Cardiac muscle cell (in vitro differentiated cells and primary cell): ENCODE results near the gene CBX5. TPM values are rescaled to one million over a fixed set of nuclear protein-coding genes. Genes with fewer than 3 reads are reported as not detected.
"Not testable (repeated sequence)": the region's sequence is repeated elsewhere in the genome, so short reads cannot be mapped to it uniquely, and the experiment has no call there.

Experiments used
- DNase-seq, 2 donors: peaks; one replicate each; pipeline versions ENCODE4 v3.0.0 to v3.0.0-alpha.2; 2010 to 2017; ENCODE audit warnings: low read depth in 1 of 2, low spot score in 1 of 2
- H3K27ac ChIP-seq: fragments of 200-600 bp; sonication (generic); 2 replicates; pipeline ENCODE4 v1.5.1; 2016
- H3K27me3 ChIP-seq: fragments of 200-600 bp; sonication (generic); 2 replicates; pipeline ENCODE4 v1.6.0; 2016; ENCODE audit warnings: control low read depth
- H3K36me3 ChIP-seq: fragments of 200-600 bp; sonication (generic); 2 replicates; pipeline ENCODE4 v1.5.1; 2016; ENCODE audit warnings: control low read depth
- H3K4me1 ChIP-seq: fragments of 200-600 bp; sonication (generic); 2 replicates; pipeline ENCODE4 v1.8.1; 2017; ENCODE audit warnings: low read depth, mild to moderate bottlenecking, mixed run types
- H3K4me3 ChIP-seq: fragments of 200-600 bp; sonication (generic); 2 replicates; pipeline ENCODE4 v1.5.1; 2016; ENCODE audit warnings: mild to moderate bottlenecking
- H3K9me3 ChIP-seq: fragments of 200-600 bp; sonication (generic); 2 replicates; pipeline ENCODE4 v1.5.1; 2017; ENCODE audit warnings: low read depth, mild to moderate bottlenecking, control low read depth
- polyA plus RNA-seq: library from polyadenylated mRNA; unstranded; fragments of >200 nt; fragmentation: Nextera tagmentation; extraction: Ambion mirVana; gene quantifications from 2 replicates; pipeline ENCODE4 v1.2.1, GENCODE V29; 2016
- total RNA-seq: library from RNA; depleted of rRNA; stranded (reverse); fragments of >200 nt; gene quantifications from 2 replicates; pipeline ENCODE4 v1.2.3, GENCODE V29; 2016
- TF ChIP-seq, protein P1 (sequence below): IDR thresholded peaks from 2 replicates; pipeline ENCODE4 v1.5.1; 2012; ENCODE audit warnings: low read depth, mild to moderate bottlenecking, low read length

CBX5 gene
- total and polyA plus RNA-seq, 2 experiments from 2014 or later: 49.5 to 98.3 TPM

DNA sequence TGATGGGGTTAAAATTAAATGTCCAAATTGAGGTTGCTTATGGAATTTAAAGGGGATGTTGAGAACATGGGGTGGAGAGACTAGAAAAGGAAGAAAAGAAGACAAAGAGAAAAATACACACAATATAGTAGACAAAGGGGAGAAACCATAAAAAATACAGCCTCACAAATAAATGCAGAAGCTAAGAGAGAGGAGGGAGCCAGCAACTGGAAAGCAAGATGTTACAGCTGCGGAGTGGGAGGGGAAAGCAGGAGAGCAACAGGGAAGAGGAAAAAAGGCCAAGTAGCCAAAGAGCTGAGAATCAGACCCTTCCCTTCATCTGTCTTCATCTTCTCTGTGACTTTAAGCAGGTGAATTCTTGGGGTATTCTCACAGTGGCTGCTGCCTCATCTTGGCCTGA is 51.5 kb downstream of the CBX5 start:
- H3K27ac ChIP-seq: no peak overlapping the region
- no peak for DNase-seq

DNA sequence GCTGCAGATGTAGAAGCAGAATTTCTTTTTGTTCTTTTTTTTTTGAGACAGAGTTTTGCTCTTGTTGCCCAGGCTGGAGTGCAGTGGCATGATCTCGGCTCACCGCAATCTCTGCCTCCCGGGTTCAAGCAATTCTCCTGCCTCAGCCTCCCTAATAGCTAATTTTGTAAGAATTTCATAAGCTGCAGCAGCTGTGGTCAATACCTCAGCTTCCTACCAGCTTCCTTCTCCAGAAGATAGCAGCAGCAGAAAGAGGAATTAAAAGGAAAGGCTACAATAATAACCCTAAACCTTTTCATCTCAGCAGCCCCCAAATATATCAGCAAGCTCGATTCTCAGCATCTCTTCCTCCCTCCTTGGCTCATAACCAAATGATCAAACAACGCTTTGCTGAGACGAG is 52.0 kb downstream of the CBX5 start:
- H3K27ac ChIP-seq, H3K27me3 ChIP-seq, H3K4me1 ChIP-seq, H3K9me3 ChIP-seq, H3K4me3 ChIP-seq, DNase-seq, H3K36me3 ChIP-seq: not testable (repeated sequence)

More for the DNA sequence above, 51.5 kb downstream of the CBX5 start:
- H3K36me3 ChIP-seq: no peaks in the 10 kb centered on the region
- H3K4me1 ChIP-seq: no peaks in the 10 kb centered on the region
- H3K27me3 ChIP-seq: no peaks in the 10 kb centered on the region
- H3K4me3 ChIP-seq: no peak overlapping the region
- TF ChIP-seq, protein P1, sequence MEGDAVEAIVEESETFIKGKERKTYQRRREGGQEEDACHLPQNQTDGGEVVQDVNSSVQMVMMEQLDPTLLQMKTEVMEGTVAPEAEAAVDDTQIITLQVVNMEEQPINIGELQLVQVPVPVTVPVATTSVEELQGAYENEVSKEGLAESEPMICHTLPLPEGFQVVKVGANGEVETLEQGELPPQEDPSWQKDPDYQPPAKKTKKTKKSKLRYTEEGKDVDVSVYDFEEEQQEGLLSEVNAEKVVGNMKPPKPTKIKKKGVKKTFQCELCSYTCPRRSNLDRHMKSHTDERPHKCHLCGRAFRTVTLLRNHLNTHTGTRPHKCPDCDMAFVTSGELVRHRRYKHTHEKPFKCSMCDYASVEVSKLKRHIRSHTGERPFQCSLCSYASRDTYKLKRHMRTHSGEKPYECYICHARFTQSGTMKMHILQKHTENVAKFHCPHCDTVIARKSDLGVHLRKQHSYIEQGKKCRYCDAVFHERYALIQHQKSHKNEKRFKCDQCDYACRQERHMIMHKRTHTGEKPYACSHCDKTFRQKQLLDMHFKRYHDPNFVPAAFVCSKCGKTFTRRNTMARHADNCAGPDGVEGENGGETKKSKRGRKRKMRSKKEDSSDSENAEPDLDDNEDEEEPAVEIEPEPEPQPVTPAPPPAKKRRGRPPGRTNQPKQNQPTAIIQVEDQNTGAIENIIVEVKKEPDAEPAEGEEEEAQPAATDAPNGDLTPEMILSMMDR: no peak
- H3K9me3 ChIP-seq: no peaks in the 10 kb centered on the region

DNA sequence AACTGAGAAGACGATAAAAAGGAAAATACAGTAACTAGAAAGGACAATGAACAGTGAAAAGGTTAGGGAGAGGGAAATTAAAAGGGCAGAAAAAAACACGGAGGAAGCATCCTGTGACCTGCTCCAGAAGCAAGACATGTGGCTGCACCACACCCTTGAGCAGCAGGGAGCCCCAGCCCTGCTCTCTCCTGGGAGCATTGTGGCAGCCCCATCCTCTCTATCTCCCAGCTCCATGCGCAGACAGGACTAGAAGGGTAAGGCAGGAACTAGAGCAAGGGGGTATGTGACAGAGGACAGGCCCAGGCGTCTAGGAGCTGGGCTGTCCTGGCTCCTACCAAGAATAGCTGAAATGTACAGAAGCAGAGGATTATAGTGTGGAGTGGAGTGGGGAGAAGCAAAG is 52.5 kb downstream of the CBX5 start:
- H3K36me3 ChIP-seq: no peaks in the 10 kb centered on the region
- H3K9me3 ChIP-seq: no peaks in the 10 kb centered on the region
- H3K4me1 ChIP-seq: no peaks in the 10 kb centered on the region
- H3K27ac ChIP-seq: no peak overlapping the region
- no peak overlapping the region for H3K4me3 ChIP-seq
- TF ChIP-seq, protein P1: no peak
- H3K27me3 ChIP-seq: no peaks in the 10 kb centered on the region
- DNase-seq: no peak

DNA sequence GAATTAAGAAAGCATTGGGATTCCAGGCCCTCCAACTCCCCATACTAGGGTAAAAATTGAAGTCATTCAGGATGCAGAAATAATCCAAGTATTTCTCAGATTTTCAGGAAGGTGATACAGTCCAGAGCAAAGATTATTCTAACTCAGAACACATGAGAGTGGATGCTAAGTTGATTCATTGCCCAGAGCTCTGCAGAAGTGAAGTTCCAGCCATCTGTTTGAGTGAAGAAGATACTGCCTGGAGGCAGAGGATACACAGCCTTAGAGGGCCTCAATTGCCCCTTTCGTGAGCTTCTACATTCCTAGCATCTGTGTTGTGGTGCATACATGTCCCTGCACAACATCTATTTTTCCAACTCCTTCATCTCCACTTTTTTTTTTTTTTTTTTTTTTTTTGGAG is 54.3 kb downstream of the CBX5 start:
- TF ChIP-seq, protein P1: no peak
- H3K4me1 ChIP-seq: no peaks in the 10 kb centered on the region
- no peak overlapping the region for H3K4me3 ChIP-seq
- no peak overlapping the region for H3K27ac ChIP-seq
- no peaks in the 10 kb centered on the region for H3K9me3 ChIP-seq
- H3K36me3 ChIP-seq: no peaks in the 10 kb centered on the region
- H3K27me3 ChIP-seq: no peaks in the 10 kb centered on the region
- DNase-seq: no peak

DNA sequence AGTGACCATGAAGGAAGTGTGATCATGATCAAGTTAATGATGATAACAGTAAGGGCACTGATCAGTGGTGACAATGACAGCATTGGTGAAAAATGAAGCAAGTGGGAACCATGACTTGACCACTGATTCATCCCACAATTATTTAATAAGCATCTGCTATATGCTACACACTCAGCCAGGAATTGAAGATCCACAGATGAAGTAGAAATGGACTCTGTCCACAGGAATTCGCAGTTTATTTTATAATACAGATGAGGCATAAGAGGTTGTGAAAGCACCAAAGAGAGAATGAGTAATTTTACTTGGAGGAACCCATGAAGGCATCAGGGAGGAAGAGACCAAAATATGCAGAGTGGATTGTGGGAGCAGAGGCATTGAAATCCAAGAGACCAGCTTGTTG is 57.3 kb downstream of the CBX5 start:
- H3K4me3 ChIP-seq: no peak overlapping the region
- peaks cover 16% of the 10 kb centered on the region for H3K27me3 ChIP-seq
- no peaks in the 10 kb centered on the region for H3K9me3 ChIP-seq
- no peak overlapping the region for H3K27ac ChIP-seq
- no peaks in the 10 kb centered on the region for H3K36me3 ChIP-seq
- DNase-seq: peak in 1 of 2 donors; percentile 76
- TF ChIP-seq, protein P1: no peak
- peaks cover 2% of the 10 kb centered on the region for H3K4me1 ChIP-seq

DNA sequence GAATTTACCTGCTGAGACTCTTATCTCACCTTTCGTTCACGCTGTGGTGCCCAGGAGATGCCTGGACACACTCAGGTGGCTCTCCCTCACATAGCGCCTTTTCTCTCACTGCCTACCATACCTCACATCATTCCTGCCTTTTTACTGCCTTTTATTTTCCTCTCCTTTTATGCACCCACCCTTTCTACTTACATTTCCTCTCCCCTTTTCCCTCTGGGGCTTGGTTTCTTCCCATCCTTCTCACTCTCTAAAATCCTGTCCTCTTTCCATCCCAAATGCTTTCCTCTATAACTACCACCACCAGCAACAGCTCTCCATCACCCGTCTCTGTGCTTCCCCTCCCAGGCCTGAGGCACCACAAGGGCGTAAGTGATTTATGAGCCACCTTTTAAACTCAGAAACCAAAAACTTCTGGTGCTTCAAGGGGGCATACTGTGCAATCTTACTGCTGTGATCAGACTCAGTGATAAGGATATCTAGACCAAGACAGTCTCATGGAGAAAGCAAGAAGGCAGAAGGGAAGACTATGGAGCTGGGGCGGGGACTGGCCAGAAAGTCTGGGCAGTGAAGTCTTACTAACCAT is 58.4 kb downstream of the CBX5 start:
- H3K4me3 ChIP-seq: no peak overlapping the region
- DNase-seq: no peak
- peaks cover 7% of the 10 kb centered on the region for H3K4me1 ChIP-seq
- H3K27me3 ChIP-seq: peaks cover 26% of the 10 kb centered on the region
- no peaks in the 10 kb centered on the region for H3K36me3 ChIP-seq
- TF ChIP-seq, protein P1: no peak
- no peaks in the 10 kb centered on the region for H3K9me3 ChIP-seq
- H3K27ac ChIP-seq: no peak overlapping the region
